Measurements from ENCODE around the gene MPIG6B.

Gene MPIG6B, protein sequence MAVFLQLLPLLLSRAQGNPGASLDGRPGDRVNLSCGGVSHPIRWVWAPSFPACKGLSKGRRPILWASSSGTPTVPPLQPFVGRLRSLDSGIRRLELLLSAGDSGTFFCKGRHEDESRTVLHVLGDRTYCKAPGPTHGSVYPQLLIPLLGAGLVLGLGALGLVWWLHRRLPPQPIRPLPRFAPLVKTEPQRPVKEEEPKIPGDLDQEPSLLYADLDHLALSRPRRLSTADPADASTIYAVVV

DNA sequence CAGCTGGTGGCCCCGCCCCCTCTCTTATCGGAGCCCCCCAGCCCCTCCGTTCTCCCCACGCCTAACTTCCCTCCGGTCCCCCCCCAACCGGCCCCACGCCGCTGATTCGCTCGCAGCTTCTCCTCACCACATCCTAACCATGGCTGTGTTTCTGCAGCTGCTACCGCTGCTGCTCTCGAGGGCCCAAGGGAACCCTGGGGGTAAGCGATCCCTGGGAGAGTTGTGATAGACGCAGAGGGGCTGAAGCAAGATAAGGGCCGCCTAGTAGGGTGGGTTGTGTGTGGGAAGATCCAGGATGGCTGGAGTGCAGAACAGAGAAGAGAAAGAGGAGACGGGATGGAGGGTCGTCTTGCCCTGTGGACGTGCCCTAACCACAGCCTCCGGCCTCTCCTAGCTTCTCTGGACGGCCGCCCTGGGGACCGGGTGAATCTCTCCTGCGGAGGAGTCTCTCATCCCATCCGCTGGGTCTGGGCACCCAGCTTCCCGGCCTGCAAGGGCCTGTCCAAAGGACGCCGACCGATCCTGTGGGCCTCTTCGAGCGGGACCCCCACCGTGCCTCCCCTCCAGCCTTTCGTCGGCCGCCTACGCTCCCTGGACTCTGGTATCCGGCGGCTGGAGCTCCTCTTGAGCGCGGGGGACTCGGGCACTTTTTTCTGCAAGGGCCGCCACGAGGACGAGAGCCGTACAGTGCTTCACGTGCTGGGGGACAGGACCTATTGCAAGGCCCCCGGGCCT, at the start of gene MPIG6B:
Gene MPIG6B (plus strand): TSS at position 129 of the 735 bp plus-strand sequence. CDS start 11 bp downstream, at position 140.
- no peak for DNase-seq

DNA sequence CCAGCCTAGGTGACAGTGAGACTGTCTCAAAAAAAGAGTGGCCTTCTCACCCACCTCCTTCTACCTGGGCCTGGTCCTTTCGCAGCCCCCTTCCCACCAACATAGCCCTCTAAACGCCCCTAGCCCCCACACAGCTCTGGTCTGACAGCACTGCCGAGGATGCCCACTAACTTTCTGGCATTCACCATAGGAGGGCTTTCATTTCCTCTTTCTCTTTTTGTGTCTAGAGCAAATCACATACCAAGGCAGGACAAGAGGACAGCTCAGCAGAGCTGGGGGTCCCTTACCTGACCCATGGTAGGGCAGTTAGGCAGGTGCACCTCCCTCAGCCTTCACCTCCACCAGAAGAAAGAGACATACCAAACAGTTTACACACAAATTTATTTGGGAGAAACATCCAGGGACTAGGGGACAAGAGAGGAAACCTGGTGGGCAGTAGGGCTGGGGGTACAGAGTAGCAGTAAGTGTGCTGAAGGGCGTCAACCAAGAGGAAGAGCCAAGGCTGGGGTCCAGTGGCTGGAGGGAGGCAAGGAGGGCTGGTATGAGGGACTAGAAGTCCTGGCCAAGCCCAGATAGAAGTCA, 46.8 kb upstream of the MPIG6B start:
- no peak for DNase-seq

DNA sequence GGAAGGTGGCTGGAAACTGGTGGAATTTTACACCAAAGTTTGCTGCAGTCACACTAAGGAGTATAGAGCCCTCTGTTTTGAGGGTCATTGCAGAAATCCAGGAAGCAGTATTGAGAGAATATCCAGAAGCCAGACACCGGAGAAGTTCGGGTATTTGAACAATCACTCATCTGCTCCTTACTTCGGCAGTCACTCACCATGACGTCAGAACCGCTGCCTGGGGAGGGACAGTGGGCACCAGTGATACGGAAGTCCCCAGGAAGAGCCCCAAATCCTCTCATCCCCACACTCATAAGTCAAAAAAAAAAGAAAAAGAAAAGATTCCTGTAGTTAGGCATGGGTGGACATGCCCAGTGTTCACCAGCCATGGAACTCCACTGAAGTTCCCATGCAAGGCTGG, 46.3 kb upstream of the MPIG6B start:
- DNase-seq = no peak

DNA sequence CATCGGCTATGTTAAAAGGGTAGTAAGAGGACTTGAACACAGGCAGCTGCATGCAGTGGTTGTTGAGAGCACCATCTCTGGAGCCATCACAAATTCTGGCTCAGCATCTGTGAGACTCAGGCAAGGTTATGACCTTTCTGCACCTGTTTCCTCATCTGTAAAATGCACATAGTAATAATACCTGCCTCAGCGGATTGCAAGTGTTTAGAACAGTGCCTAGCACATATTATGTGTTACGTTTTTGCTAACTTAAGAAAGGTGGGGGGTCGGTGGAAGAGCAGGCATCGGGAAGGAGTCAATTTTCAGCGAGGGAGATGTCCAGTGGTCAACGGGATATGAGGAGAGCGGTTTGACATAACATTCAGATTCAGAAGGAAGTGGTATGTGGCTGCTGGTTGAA, 45.2 kb upstream of the MPIG6B start:
- DNase-seq = no peak

DNA sequence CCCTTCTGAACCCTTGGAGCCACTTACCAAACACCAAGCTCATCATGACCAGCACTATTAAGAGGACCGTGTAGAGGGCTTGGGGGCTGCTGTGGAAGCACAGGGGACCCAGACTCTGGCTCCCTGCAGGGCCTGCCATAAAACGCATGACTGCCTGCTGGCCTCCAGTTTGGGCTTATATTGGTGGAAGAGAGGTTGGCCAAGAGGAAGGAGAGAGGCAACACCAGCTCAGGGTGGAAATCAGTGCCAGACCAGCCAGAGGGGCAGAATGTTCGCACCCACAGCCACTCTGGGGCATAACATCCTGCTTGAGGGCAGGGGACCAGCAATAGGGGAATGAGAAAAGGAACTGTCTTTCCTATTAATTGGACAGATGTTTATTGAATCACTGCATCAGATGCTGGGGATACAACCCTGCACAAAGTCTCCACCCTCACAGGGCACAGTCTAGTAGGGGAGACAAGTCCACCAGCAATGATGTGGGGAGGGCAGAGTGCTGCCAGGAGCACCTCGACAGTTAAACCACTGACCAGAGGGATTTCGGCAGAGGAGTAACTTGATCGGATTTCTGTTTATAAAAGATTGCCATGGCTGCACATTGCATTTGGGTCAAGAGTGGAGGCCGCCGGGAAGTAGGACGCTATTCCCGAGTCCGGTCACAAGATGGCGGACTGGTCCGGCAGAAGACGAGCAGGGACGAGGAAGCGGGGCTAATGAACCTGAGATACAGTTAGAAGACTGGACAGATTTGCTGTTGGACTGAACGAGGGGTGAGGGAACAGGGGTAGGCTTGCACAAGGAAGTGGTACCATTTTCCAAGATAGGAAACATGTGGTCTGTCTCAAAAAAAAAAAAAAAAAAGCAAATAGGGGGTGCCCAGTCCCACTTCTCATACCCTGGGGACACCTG, 42.7 kb upstream of the MPIG6B start, which contains the start of gene LY6G5C:
Gene LY6G5C (minus strand): TSS at position 842 of the 909 bp plus-strand sequence. CDS start 694 bp downstream, at position 148.
- peak; percentile 35 for DNase-seq

DNA sequence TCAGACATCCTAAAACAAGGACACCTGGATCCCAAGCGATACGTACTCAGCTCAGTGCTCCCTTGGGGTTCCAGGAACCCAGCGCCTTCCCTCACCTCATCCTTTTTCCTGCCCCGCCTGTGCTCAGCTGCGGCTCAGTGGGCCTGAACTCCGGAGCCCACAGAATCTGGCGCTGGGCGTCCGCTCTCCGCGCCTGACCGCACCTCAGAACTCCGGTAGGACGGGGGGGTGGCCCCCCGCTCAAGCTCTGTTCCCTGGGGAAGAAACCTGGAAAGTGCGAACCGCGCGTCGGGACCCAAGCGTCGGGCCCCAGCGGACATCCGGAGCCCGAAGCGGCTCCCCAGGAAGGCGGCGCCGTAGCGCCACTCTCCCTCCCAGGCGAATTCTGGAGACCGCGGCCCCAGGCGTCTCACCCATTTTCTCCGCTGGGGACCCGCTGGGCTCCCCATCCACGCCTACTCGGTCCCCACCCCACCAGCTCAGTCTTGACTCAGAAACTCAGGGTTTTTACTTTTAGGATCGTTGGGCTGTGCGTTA, 42.0 kb upstream of the MPIG6B start:
- peak; percentile 3 for DNase-seq

DNA sequence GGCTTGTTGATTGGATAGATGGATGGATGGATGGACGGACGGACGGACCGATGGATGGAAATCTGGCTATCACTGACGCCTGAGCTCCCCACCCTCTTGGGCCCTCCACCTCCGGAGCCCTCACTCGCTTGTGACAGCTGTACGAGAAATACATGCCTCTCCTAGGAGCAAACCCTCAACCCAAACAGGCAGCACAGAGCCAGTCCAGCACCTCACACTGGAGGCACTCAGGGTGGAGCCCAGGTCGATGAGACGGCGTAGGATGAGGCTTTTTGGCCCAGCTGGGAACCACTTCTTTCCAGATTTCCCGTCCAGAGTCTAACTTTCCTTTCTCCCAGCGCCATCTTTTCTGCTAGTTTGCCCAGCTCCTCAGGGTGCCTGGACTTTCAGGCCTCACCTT, 39.6 kb upstream of the MPIG6B start:
- DNase-seq = no peak

DNA sequence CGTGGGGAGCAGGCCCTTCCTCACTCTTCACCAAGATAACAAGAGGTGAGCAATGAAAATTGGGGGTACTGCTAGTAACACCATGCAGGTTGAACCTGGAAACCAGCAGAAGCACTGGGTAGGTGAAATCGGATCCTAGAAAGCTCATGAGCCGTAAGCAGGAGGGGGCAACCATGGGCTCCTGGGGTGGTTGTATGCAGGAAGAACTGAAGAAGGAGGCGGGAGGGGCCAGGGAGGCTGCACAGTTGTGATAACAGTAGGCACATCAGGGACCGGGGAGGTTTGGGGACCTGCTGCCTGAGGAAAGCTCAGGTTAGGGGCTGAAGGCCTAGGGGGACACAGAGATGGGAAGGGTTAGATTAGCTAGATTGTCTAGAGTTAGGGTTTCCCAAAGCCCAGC, 36.7 kb upstream of the MPIG6B start:
- DNase-seq = no peak

DNA sequence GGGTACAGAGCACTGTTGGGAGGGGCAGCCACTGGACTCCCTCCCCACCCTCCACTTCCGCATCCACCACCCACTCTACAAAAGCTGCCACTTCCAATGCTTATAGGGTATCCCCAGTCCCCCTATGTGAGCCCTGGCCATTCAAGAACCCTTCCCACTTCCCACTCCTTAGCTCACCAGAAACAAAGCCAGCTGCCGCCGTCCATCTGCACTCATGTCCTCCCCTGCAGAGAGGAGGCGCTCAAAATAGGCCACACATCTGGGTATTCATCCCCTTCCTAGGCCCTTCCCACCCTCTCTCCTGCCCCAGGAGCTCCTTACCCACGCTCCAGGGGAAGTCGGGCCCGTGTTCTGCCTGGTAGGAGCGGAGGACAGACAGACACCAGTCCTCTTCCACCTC, 35.9 kb upstream of the MPIG6B start:
- DNase-seq = no peak

DNA sequence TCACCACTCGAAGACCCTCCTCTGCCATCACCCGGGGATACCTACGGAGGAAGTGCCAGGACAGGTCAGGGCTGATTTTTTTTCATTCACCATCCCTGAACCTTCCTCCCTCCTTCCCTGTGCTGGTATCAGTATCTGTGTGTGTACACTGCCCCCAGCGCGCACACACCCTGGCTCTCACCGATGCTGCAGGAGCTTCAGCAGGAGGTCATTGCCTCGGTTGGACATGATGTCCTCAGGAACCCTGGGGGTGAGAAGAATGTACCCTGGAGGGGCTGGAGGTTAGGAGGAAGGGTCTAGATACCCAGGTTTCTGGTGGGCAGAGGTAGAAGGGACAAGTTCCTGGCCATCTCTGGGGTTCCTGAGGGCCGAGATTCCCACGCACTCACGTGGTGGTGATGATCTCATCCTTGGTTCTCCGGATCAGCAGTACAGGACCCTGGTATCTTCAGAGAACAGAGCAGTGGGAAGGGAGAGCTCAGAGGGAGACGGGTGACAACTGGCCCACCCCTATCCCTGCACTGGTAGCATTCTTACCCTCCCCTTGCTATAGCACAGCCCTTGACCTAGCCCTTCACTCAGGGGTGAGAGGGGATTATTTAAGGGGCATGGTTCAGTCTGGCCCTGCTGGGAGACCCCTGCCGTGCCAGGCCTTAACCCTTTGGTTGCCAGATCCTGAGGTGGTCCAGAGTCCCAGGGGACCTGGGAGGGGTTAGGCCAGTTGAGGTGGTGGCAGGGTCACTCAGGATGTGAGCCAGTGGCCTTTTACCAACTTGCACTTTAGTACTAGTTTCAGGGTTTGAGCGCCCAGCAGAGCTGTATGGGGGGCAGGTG, 35.1 kb upstream of the MPIG6B start:
- DNase-seq = no peak

DNA sequence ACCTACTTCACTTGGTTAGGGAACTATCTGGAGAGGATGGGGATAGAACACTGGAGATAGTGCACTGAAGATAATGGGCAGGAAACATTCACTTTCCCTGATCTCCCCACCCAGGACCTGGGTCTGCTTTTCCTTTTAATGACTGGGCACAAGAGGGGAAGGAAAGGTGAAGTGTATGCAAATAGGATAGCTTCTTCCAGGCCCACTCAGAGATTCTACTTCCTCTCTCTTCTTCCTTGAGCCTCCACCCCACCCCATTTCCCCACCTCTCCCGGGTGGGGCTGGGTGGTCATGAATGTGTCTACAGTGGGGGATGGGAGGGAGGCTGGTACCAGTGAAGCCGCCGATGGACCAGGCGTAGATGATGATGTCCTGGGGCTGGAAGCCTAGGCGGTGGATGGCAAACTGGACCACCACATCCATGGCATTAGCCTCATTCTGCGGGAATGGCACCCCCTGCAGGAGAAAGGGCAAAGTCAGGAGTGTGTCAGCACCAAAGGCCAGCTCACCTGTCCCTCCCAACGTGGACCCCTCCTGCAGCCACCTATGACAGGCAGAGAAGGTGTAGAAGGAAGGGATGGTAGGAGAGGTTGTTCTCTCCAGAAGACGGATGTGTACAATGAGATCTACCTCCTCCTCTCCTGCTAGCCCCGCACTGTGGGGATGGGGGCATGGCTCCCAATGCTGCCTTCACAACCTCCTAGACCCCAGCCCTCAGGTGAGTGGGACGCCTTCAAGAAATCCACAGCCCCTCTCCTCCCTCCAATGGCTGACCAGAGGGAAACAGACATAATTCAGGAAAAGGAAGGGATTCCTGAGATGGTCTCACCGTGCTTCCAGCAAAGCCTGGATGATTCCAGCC, 33.7 kb upstream of the MPIG6B start:
- DNase-seq = no peak

DNA sequence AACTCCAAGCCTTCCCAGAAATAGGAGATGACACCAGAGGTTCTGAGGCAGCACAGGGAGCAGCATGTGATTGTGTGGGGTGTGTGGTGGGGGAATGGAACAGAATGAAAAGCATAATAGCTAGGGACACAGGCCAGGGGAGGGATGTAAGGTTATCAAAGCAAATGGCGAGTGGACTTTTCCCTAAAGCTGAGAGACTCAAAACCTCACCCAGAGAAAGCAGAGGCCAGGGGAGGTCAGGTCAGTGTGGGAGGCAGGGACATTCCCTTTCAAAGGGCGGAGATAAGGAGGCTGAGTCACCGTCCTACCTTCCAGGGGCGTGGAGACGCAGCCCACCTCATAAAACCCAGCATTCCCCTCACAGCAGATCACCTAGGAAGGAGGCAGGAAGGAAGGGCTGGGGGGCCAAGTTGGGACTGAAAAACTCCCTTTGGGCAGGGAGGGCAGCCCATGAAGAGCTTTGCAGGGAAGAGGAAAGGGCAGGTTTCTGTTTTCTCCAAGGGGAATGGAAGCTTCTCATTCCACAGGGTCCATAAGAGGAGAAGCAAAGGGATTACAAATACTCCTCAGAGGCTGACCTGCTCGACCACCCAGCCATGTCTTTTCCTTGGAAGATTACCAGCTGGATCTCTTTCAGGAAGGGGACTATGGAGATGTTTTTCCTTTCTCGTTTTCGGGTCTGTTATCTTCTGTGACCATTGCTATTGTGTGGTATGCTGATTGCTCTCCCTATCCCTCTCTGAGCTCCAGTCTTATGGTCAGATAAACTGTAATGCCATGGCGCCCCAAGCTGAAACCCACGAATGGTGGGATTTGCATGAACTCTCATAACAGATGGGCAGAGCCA, 32.7 kb upstream of the MPIG6B start:
- DNase-seq = no peak

DNA sequence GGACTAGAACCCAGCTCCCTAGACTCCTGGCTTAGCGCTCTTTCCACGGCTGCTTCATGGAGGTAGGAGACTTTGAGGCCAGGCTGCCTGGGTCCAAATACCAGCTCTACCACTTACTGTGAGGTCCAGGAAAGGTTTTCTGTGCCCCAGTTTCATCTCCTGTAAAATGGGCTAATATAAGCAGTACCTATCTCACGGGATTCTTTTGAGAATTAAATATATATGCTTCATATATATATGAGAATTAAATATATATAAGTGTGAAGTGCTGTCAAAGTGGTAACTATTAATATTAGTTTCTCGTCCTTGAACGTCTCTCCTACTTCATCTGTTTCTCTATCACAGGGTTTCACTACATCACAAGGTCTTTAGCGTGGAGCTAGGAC, 32.1 kb upstream of the MPIG6B start:
- no peak for DNase-seq

DNA sequence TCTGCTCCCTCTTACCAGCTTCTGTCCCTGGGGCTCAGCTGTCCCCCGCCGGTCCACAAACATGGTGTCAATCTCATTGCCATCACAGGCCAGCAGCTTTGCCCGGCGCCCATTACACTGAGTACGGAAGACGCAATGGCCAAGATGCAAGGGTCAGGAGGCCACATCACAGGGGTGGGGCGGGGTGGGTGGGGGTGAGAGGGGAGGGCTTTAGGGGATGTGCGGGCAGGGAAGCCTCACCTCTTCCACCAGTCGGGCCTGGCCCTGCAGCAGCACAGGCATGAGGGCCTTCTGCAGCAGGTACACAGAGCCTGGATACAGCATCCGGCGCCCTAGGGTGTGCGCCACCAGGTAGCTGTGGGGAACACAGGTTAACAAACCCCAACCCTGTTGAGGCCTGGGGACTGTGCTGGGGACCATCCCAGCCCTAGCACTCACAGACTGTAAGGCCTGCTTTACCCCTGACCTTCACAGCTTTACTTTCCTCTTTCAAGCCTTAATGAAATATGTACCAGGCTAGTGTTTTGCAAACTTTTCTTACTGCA, 31.5 kb upstream of the MPIG6B start:
- DNase-seq = no peak

DNA sequence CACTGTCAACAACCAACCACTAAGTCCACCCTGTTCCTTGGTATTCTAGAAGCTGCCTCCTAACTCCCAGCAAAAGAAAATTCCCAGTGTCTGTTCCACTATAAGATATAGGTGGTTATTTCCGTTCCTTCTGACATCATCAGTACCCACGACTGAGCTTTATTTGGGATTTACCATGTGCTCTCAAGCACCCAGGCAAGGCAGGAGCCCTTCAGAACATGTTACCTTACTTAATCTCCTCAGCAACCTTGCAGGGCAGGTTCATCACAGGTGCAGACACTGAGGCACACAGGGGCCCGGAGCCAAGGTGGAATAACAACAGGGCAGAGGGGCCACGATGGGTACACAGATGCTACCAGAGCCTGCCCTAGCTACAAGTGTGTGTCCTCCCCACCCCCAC, 30.8 kb upstream of the MPIG6B start:
- DNase-seq = no peak

DNA sequence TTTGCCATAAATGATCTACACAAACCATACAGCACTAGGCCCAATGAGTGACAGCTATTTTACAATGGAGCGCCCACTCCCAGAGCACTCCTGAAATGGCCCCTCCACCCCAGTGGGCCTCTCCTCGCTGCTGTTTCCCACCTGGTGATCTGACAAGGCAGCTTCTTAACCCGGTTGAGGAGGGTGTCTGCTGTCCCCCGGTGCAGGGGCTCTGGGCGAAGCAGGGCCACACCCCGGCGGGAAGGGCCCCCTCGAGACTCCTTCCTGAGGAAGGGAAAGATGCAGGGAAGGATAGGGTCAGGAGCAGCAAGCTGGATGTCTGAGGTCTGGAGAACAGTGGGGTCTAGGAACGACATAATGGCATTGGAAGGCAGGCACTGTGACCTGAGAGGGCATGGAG, 30.3 kb upstream of the MPIG6B start:
- DNase-seq = no peak

DNA sequence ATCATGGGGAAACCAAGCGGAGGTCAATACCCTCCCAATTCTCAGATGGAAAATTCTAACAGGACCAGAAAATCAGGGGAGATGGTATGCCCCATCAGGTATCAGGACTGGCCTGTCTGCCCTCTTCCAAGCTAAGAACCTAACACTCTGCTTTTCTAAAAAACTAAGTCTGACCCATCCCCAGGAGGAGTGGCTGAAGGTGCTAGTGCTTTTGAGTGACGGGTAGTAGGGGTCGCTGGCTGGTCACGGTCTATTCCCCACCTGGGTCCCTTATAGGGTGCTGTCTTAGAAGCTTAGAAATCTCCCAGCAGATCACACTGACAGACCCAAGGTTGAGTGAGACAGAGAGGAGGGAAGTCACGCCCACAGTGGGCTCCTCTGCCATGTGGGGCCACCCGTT, 29.6 kb upstream of the MPIG6B start:
- DNase-seq = no peak

DNA sequence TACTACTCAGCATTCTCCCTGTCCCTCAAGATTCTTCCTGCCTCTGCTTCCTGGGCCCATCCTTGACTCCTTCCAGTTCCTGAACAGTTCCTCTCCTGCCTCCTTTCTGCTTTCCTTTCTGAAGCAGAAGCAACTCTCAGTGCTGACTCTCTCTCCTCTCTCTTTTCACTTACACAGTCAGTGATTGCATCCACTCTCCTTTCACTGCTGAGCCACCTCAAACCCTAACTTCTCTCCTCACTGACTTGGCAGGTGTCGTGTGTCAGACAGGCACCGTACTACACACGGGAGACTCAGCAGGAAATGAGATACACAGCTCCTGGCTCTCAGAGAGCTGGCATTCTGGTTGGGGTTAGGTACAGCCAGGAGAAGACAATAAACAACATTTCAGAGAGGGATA, 25.6 kb upstream of the MPIG6B start:
- DNase-seq = no peak

DNA sequence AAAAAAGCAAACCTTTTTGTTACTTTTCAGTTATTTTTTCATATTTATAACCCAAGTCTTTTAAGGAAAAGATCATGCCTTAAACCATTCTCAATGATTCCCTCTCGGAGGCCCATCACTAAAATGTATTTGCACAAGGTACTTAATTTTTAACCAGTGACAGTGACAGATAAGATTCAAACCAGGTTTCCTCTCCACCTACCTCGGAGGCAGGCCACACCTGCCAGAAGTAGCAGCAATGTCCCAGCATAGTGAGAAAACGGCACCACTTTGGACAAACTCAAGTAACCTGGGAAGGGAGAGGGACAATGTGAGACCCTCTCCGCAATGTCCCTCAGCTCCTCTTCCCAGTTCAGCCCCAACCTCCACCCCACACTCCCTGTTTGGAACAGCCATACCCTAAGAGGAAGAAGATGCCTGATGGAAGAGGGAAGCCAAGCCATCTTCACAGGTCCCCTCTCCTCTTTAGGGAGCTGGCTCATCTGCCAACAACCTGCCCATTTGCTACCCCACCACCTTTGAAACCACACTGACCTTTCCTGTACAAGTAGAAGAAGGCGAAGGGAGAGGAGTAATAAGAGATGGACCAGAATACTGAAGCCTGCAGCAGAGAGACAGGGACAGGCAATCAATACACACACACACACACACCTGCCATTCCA, 22.3 kb upstream of the MPIG6B start:
- no peak for DNase-seq

Data from NCI-H1092 (cell line).